WTC11 (cell line): ENCODE results near the gene MDFIC.

Experiments
- JUN ChIP-seq: sonication (generic); formaldehyde crosslinking; IDR thresholded peaks from 2 replicates; pipeline ENCODE4 v1.8.0; 2023; ENCODE audit warnings: mild to moderate bottlenecking, missing genetic modification reagents
- TF ChIP-seq, protein P1 (sequence below): sonication (generic); formaldehyde crosslinking; IDR thresholded peaks from 2 replicates; pipeline ENCODE4 v1.8.1; 2022; ENCODE audit warnings: low read depth, mild to moderate bottlenecking, moderate library complexity, missing genetic modification reagents, borderline replicate concordance
- TF ChIP-seq, protein P2 (sequence below): fragments of 200-600 bp; IDR thresholded peaks from 2 replicates; pipeline ENCODE4 v1.8.0; 2022; ENCODE audit warnings: antibody characterized with exemption
- TF ChIP-seq, protein P3 (sequence below): sonication (generic); formaldehyde crosslinking; IDR thresholded peaks from 2 replicates; pipeline ENCODE4 v1.8.0; 2022; ENCODE audit warnings: mild to moderate bottlenecking, missing genetic modification reagents
- TF ChIP-seq, protein P4 (sequence below): sonication (generic); formaldehyde crosslinking; IDR thresholded peaks from 2 replicates; pipeline ENCODE4 v1.8.0; 2023; ENCODE audit warnings: missing genetic modification reagents, mild to moderate bottlenecking, borderline replicate concordance

DNA sequence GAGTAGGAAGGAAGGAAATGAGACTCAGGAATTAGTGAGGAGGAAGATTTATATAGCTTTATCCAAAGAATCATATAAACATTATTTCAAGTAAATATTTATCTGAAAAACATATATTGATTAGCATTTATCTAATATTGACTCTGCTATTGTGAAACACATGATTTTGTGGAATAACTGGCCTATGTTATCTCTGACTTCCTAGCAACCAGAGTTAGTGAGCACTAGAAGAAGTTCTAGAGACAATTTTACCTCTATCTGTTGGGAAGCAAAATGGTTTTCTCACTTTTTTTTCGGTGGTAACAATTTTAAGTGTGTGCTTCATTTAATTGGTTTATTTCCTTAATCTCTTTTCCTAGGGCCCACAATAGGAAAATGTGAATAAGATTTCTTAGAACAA lies 21.6 kb downstream of the MDFIC start:
- TF ChIP-seq, protein P1, sequence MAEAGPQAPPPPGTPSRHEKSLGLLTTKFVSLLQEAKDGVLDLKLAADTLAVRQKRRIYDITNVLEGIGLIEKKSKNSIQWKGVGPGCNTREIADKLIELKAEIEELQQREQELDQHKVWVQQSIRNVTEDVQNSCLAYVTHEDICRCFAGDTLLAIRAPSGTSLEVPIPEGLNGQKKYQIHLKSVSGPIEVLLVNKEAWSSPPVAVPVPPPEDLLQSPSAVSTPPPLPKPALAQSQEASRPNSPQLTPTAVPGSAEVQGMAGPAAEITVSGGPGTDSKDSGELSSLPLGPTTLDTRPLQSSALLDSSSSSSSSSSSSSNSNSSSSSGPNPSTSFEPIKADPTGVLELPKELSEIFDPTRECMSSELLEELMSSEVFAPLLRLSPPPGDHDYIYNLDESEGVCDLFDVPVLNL (CRISPR knock-in tag): no peak
- TF ChIP-seq, protein P2, sequence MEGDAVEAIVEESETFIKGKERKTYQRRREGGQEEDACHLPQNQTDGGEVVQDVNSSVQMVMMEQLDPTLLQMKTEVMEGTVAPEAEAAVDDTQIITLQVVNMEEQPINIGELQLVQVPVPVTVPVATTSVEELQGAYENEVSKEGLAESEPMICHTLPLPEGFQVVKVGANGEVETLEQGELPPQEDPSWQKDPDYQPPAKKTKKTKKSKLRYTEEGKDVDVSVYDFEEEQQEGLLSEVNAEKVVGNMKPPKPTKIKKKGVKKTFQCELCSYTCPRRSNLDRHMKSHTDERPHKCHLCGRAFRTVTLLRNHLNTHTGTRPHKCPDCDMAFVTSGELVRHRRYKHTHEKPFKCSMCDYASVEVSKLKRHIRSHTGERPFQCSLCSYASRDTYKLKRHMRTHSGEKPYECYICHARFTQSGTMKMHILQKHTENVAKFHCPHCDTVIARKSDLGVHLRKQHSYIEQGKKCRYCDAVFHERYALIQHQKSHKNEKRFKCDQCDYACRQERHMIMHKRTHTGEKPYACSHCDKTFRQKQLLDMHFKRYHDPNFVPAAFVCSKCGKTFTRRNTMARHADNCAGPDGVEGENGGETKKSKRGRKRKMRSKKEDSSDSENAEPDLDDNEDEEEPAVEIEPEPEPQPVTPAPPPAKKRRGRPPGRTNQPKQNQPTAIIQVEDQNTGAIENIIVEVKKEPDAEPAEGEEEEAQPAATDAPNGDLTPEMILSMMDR: no peak
- TF ChIP-seq, protein P3, sequence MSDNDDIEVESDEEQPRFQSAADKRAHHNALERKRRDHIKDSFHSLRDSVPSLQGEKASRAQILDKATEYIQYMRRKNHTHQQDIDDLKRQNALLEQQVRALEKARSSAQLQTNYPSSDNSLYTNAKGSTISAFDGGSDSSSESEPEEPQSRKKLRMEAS (CRISPR knock-in tag): no peak
- TF ChIP-seq JUN: no peak
- TF ChIP-seq, protein P4, sequence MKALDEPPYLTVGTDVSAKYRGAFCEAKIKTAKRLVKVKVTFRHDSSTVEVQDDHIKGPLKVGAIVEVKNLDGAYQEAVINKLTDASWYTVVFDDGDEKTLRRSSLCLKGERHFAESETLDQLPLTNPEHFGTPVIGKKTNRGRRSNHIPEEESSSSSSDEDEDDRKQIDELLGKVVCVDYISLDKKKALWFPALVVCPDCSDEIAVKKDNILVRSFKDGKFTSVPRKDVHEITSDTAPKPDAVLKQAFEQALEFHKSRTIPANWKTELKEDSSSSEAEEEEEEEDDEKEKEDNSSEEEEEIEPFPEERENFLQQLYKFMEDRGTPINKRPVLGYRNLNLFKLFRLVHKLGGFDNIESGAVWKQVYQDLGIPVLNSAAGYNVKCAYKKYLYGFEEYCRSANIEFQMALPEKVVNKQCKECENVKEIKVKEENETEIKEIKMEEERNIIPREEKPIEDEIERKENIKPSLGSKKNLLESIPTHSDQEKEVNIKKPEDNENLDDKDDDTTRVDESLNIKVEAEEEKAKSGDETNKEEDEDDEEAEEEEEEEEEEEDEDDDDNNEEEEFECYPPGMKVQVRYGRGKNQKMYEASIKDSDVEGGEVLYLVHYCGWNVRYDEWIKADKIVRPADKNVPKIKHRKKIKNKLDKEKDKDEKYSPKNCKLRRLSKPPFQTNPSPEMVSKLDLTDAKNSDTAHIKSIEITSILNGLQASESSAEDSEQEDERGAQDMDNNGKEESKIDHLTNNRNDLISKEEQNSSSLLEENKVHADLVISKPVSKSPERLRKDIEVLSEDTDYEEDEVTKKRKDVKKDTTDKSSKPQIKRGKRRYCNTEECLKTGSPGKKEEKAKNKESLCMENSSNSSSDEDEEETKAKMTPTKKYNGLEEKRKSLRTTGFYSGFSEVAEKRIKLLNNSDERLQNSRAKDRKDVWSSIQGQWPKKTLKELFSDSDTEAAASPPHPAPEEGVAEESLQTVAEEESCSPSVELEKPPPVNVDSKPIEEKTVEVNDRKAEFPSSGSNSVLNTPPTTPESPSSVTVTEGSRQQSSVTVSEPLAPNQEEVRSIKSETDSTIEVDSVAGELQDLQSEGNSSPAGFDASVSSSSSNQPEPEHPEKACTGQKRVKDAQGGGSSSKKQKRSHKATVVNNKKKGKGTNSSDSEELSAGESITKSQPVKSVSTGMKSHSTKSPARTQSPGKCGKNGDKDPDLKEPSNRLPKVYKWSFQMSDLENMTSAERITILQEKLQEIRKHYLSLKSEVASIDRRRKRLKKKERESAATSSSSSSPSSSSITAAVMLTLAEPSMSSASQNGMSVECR: no peak
